ENCODE results near the gene SZT2.
A peak's percentile ranks its signal among the peaks of the same experiment; 100 is the strongest.

The SZT2 gene

GRCh38 chr1:43423672-43424550, 34.2 kb downstream of the SZT2 start:
- DNase-seq (ENCODE audit: low read depth), result no peak

DNA sequence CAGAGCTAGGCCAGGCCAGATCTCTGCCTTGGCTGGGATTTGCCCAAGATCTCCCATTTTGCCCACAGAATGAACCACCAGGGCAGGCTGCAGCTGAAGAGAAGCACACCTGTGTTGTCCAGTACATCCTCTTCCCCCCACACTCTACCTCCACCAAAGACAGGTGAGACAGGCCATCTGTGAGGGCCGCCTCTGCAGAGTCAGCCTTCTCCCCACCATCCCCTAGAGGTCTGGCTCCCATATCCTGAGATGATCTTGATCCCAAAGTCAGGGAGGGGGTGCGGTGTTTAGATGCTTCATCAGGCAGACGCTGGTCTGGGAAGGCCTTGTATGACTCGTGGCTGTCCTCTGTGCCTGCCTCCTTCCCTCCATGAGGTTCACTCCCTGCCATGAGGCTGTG, 35.3 kb downstream of the SZT2 start:
- DNase-seq (ENCODE audit: low read depth), result no peak

DNA sequence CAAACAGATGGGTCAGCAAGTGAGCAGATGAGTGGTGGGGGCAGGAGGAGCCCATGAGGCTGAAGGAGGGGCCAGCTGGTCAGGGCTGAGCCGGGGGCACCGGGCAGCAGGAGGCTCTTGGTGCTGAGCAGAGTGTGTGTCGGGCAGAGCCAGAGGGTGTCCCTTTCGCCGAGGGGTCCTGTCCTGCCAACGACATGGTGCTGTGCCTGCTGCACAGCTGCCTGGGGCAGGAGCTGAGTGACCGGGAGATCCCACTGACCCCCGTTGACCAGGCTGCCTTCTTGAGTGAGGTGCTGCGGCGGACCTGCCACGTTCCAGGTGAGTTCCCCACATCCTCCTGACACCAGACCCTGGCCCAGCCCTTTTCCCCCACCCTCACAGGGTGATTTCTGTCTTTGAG, 36.5 kb downstream of the SZT2 start:
- DNase-seq (ENCODE audit: low read depth), result no peak

GRCh38 chr1:43427524-43427923, 37.8 kb downstream of the SZT2 start:
- no peak for DNase-seq (ENCODE audit: low read depth)

DNA sequence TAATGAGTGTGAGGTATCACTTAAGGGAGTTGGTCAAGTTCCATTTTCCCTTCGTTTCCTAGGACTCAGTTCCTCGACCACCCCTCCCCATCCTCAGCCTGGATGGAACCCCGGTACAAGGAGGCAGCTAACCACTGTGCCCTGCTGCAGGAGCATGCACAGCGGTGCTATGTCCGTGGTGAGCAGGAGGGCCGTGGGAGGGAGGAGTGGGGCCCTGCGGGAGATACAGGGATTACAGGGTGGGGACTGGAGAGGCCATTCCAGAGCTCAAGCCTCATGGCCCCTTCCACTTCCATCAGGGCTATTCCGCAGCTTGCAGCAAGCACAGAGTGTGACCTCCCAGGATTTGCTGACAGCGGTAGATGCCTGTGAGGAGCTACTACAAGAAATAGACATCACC, 38.2 kb downstream of the SZT2 start:
- DNase-seq (ENCODE audit: low read depth), result no peak

DNA sequence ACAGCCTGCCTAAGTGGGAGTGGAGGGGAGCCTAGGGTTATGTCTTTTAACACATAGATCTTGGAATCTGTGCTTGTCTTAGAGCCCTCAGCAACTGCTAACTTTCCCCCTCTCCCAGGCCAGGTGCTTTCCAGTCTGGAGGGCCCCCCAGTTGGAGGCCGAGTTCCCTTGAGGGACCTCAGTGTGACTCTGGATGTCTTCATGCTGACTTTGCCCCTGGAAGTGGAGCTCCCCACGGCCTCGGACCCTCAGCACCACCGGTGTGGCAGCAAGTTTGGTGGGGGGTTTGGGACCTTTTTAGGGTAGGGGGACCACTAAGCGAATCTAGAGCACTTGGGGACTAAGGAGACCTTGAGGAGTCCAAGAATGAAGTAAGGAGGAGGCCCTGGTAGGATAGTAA, 41.1 kb downstream of the SZT2 start:
- no peak for DNase-seq (ENCODE audit: low read depth)

- no peak for DNase-seq (ENCODE audit: low read depth)
Observed at GRCh38 chr1:43431676-43432075, 42.0 kb downstream of the SZT2 start.

GRCh38 chr1:43432171-43432860, 42.6 kb downstream of the SZT2 start:
- no peak for DNase-seq (ENCODE audit: low read depth)

DNA sequence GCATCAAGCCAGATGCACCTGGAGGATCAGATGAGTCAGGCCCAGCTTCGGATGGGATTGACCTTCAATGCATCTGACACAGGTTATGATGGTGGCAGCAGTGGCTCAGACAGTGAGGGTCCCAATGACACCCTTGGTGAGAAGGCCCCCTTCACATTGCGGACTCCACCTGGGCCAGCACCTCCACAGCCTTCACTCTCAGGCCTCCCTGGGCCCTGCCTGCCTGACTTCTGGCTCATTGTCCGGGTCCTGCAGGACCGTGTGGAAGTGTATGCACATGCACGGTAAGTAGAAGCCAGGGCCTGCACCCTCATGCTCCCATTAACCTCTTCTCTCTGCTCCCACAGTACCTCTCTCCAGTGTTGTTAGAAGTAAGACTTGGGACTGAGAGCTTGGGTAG, 43.2 kb downstream of the SZT2 start:
- no peak for DNase-seq (ENCODE audit: low read depth)

DNA sequence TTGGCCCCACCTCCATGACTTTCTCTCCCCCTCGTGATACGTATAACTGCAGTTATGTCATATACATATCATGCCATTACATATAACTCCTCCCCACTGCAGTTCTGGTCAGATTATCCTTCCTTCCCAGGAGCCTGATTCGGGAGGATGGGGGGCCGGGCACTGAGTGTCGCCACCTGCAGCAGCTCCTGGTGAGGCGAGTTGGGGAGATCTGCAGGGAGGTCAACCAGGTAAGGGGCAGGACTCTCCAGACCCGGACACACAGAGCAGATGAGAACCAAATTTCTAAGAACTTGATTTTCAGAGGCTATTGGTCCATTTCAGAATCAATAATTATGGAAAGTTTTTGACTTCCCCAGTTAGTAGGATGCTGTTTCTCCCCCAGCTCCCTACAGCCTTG, 44.6 kb downstream of the SZT2 start:
- no peak for DNase-seq (ENCODE audit: low read depth)

- DNase-seq (ENCODE audit: low read depth), result peak; percentile 81
Observed at GRCh38 chr1:43435146-43436145, 45.7 kb downstream of the SZT2 start.

DNA sequence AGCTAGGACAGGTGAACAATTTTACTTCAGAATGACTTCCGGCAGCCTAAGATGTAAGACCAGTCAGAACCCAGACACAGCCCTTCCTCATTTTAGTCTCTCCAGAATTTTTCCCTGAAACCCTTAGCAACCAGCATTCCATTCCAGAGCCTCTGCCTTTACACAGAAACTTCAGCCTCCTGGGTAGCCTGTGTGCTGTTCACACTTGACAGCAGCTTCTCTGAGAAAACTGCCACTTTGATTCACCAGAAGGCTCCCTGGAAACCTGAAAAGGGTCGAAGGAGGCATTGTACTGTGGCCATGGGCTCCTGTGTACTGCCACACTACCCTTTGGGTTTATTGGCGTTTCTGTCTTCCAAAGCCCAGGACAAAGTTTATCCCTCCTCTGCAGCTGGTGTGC, 46.7 kb downstream of the SZT2 start:
- no peak for DNase-seq (ENCODE audit: low read depth)

- DNase-seq (ENCODE audit: low read depth), result no peak
Observed at GRCh38 chr1:43437031-43437973, 47.6 kb downstream of the SZT2 start.

DNA sequence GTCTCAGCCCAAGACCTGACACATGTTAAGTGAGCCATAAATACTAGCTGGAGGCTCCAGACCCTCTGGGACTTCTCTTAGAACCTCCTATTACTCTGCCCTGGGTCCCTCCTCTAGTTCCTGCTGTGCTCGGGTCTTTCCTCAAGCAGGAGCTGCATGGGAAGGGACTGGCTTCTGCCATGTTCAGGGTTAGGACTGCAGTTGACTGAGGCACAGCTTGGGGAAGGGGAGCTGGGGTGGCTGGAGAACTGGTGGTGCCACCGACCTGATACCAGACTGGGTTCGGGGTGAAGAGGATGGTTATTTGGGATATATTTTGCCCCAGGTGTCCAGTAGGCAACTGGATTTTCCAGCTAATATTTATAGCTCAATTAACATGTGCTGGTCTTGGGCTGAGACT, 48.3 kb downstream of the SZT2 start:
- no peak for DNase-seq (ENCODE audit: low read depth)

GRCh38 chr1:43438576-43438952, 48.9 kb downstream of the SZT2 start:
- no peak for DNase-seq (ENCODE audit: low read depth)

- DNase-seq (ENCODE audit: low read depth), result no peak
Observed at GRCh38 chr1:43438953-43439581, 49.4 kb downstream of the SZT2 start.

DNA sequence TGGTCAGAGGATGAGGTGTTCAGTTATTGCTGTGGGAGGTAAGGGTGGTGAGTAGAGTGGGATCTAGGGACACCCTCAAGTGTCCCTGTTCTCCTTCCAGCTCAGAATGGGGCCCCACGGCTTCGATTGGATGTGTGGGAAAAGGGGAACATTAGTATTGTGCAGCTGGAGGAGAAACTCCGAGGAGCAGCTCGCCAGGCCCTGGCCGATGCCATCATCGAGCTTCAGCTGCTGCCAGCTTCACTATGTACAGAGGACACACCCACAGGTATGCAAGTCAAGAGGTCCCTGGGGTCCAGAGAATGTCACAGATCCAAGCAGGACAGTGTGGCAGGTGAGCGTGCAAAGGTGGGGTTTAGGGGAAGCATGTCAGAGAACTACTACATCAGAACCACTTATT, 50.1 kb downstream of the SZT2 start:
- no peak for DNase-seq (ENCODE audit: low read depth)

DNA sequence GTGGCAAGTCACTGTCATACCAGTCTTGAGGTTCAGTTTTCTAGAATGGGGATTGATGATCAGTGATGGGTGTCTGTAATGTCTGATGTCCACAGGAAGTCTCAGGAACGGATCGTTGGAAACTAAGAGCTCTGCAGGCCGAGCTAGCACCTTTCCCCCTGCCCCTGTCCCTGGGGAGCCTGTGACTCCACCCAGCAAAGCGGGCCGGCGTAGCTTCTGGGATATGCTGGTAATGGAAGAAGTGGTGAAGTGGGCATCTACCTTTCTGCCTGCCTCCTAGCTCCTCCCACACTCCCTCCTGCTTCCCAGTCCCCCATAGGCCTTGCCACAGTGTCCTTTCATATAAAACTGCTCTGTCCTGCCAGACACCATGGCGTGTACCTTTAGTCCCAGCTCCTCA, 50.7 kb downstream of the SZT2 start:
- no peak for DNase-seq (ENCODE audit: low read depth)

- no peak for DNase-seq (ENCODE audit: low read depth)
Observed at GRCh38 chr1:43441166-43441893, 51.6 kb downstream of the SZT2 start.
